ENCODE measurements around the gene DOK6.
A peak's percentile ranks its signal among the peaks of the same experiment; 100 is the strongest.

The DOK6 gene

GRCh38 chr18:69691008-69691760 is 290.5 kb downstream of the DOK6 start:
- DNase-seq, result no peak

GRCh38 chr18:69697069-69697468 is 296.4 kb downstream of the DOK6 start:
- no peak for DNase-seq

- DNase-seq, result no peak
Observed at GRCh38 chr18:69697689-69698088, 297.0 kb downstream of the DOK6 start.

GRCh38 chr18:69701305-69701704 is 300.6 kb downstream of the DOK6 start:
- no peak for DNase-seq

- DNase-seq, result no peak
Observed at GRCh38 chr18:69703461-69703860, 302.8 kb downstream of the DOK6 start.

- peak; percentile 12 for DNase-seq
Observed at GRCh38 chr18:69705987-69706386, 305.3 kb downstream of the DOK6 start.

- no peak for DNase-seq
Observed at GRCh38 chr18:69708844-69709243, 308.2 kb downstream of the DOK6 start.

GRCh38 chr18:69715191-69715795 is 314.6 kb downstream of the DOK6 start:
- no peak for DNase-seq

GRCh38 chr18:69717586-69717985 is 316.9 kb downstream of the DOK6 start:
- DNase-seq, result no peak

GRCh38 chr18:69718912-69719547 is 318.3 kb downstream of the DOK6 start:
- DNase-seq, result peak; percentile 86

GRCh38 chr18:69720422-69720821 is 319.7 kb downstream of the DOK6 start:
- DNase-seq, result no peak

GRCh38 chr18:69723434-69723833 is 322.7 kb downstream of the DOK6 start:
- DNase-seq, result no peak

GRCh38 chr18:69725009-69725408 is 324.3 kb downstream of the DOK6 start:
- no peak for DNase-seq

- peak; percentile 74 for DNase-seq
Observed at GRCh38 chr18:69725855-69726508, 325.3 kb downstream of the DOK6 start.

GRCh38 chr18:69727912-69728572 is 327.4 kb downstream of the DOK6 start:
- no peak for DNase-seq

- no peak for DNase-seq
Observed at GRCh38 chr18:69730664-69731063, 330.0 kb downstream of the DOK6 start.

GRCh38 chr18:69734536-69734935 is 333.8 kb downstream of the DOK6 start:
- no peak for DNase-seq

GRCh38 chr18:69736730-69737129 is 336.0 kb downstream of the DOK6 start:
- no peak for DNase-seq

- DNase-seq, result no peak
Observed at GRCh38 chr18:69737851-69738250, 337.2 kb downstream of the DOK6 start.

GRCh38 chr18:69747388-69747787 is 346.7 kb downstream of the DOK6 start:
- DNase-seq, result no peak

GRCh38 chr18:69752737-69753380 is 352.2 kb downstream of the DOK6 start:
- peak; percentile 83 for DNase-seq

- no peak for DNase-seq
Observed at GRCh38 chr18:69754108-69754507, 353.4 kb downstream of the DOK6 start.

- no peak for DNase-seq
Observed at GRCh38 chr18:69755041-69755440, 354.4 kb downstream of the DOK6 start.

All from DMS53 (cell line).